Kidney (tissue), 14 donors: Measurements from ENCODE around the gene PCNA. TPM values are rescaled to one million over a fixed set of nuclear protein-coding genes. Genes with fewer than 3 reads are reported as not detected.

ENCODE experiments used
- DNase-seq, 5 donors: peaks; one replicate each; pipeline ENCODE4 v3.0.0-alpha.2; 2013 to 2020
- FAIRE-seq: peaks from 2 replicates; lab custom pipeline; 2012; peaks lifted over from hg19 to GRCh38; lab: Jason Lieb, UNC
- H3K27ac ChIP-seq, 2 donors: one replicate each; pipeline ENCODE4 v1.7.0; 2013; ENCODE audit warnings: low read depth in 2 of 2, low read length in 2 of 2, inconsistent platforms in 1 of 2
- H3K27me3 ChIP-seq: one replicate; pipeline ENCODE4 v1.7.1; 2013; ENCODE audit warnings: low read length, inconsistent platforms; ENCODE audit not compliant: control insufficient read depth, insufficient read depth
- H3K36me3 ChIP-seq, 3 donors: one replicate each; pipeline versions ENCODE4 v1.7.0 to v1.7.1; 2013; ENCODE audit warnings: low read length in 3 of 3, control low read depth in 1 of 3, inconsistent platforms in 1 of 3; ENCODE audit not compliant: insufficient read depth in 3 of 3, control insufficient read depth in 2 of 3
- H3K4me1 ChIP-seq, 3 donors: one replicate each; pipeline versions ENCODE4 v1.7.0 to v1.7.1; 2013; ENCODE audit warnings: low read length in 3 of 3, inconsistent platforms in 1 of 3, low read depth in 1 of 3; ENCODE audit not compliant: control insufficient read depth in 2 of 3, insufficient read depth in 2 of 3
- H3K4me3 ChIP-seq, 3 donors: one replicate each; pipeline versions ENCODE4 v1.7.0 to v1.8.1; 2013; ENCODE audit warnings: low read length in 3 of 3, control low read depth in 1 of 3, inconsistent platforms in 1 of 3
- H3K9ac ChIP-seq, 3 donors: one replicate each; pipeline versions ENCODE4 v1.7.0 to v1.7.1; 2013; ENCODE audit warnings: low read length in 3 of 3, control low read depth in 1 of 3, inconsistent platforms in 1 of 3
- H3K9me3 ChIP-seq, 3 donors: one replicate each; pipeline versions ENCODE4 v1.7.0 to v1.7.1; 2013; ENCODE audit warnings: low read length in 3 of 3, control low read depth in 1 of 3, inconsistent platforms in 1 of 3; ENCODE audit not compliant: control insufficient read depth in 2 of 3, insufficient read depth in 1 of 3
- CTCF ChIP-seq: IDR thresholded peaks from 3 replicates; pipeline ENCODE4 v1.5.1; 2012; ENCODE audit warnings: mild to moderate bottlenecking, moderate library complexity, borderline replicate concordance; ENCODE audit not compliant: insufficient read depth; ENCODE audit errors: extremely low read depth
- intact Hi-C: fragments of 100-400 bp; cut with DNase I; formaldehyde crosslinking; loops from one replicate; pipeline ENCODE4 v1.11.1; 2022
- polyA plus RNA-seq: library from polyadenylated mRNA; stranded (reverse); fragments of 350-450 nt; fragmentation: Illumina TruSeq; extraction: RNeasy Lipid Tissue Mini Kit (QIAGEN cat#74804); gene quantifications from one replicate; pipeline ENCODE4 v1.2.3, GENCODE V29; 2014; ENCODE audit warnings: low read depth, low replicate concordance; ENCODE audit not compliant: insufficient read depth
- total RNA-seq: library from RNA; stranded (reverse); fragmentation: NEBNext Ultra II Directional; extraction: Animal tissue kit (Norgen Biotek cat#: 25700); gene quantifications from one replicate; pipeline ENCODE4 v1.2.1, GENCODE V29; 2021
- donor health status: control.
- donor health status: control.
- donor health status: control.
- donor health status: control.
- donor health status: control.
- donor health status: DM: yes; HTN: yes; CAD: no.
- donor health status: Normal renal cell carcinoma (clear cell type).

Gene PCNA
- total and polyA plus RNA-seq, 2 donors from 2014 or later = 46.4 to 48.2 TPM

GRCh38 chr20:5143851-5144250 is 24.1 kb upstream of the PCNA start:
- Histone ChIP-seq H3K27me3 (no peaks in the 10 kb centered on the region), H3K9ac (no peak overlapping the region), H3K4me1 (peaks cover 0 to 13% (median 0%) of the 10 kb centered on the region in 3 donors), H3K36me3 (no peaks in the 10 kb centered on the region), H3K27ac (no peak overlapping the region), H3K9me3 (no peaks in the 10 kb centered on the region), H3K4me3 (no peak overlapping the region)
- intact Hi-C loops = no loop called here
- TF ChIP-seq CTCF = no peak
- no peak for FAIRE-seq
- no peak for DNase-seq

- peaks cover 0 to 10% (median 0%) of the 10 kb centered on the region in 3 donors for H3K4me1 ChIP-seq
- no peak overlapping the region for H3K27ac ChIP-seq
- intact Hi-C loops = no loop called here
- no peaks in the 10 kb centered on the region for H3K27me3 ChIP-seq
- H3K4me3 ChIP-seq = no peak overlapping the region
- H3K9me3 ChIP-seq = no peaks in the 10 kb centered on the region
- no peak for TF ChIP-seq CTCF
- no peak overlapping the region for H3K9ac ChIP-seq
- H3K36me3 ChIP-seq = no peaks in the 10 kb centered on the region
- DNase-seq (no peak), FAIRE-seq (no peak)
Measured at GRCh38 chr20:5141615-5142014, 21.9 kb upstream of the PCNA start.

GRCh38 chr20:5140195-5140594 is 20.4 kb upstream of the PCNA start:
- Histone ChIP-seq H3K4me3 (no peak overlapping the region), H3K27ac (no peak overlapping the region), H3K36me3 (no peaks in the 10 kb centered on the region), H3K27me3 (no peaks in the 10 kb centered on the region), H3K4me1 (peaks cover 0 to 3% (median 2%) of the 10 kb centered on the region in 3 donors), H3K9me3 (no peaks in the 10 kb centered on the region), H3K9ac (no peak overlapping the region)
- no peak for TF ChIP-seq CTCF
- DNase-seq = no peak
- intact Hi-C loops = no loop called here
- FAIRE-seq = no peak

GRCh38 chr20:5136096-5136495 is 16.3 kb upstream of the PCNA start:
- intact Hi-C loops = loop anchor here (10.0 kb wide), 1 partner anchor 49 kb away; no protein-coding TSS in a partner anchor
- H3K27ac ChIP-seq = no peak overlapping the region
- no peaks in the 10 kb centered on the region for H3K27me3 ChIP-seq
- H3K4me1 ChIP-seq = peaks cover 0 to 5% (median 3%) of the 10 kb centered on the region in 3 donors
- H3K9ac ChIP-seq = no peak overlapping the region
- no peaks in the 10 kb centered on the region for H3K9me3 ChIP-seq
- TF ChIP-seq CTCF = no peak
- no peak overlapping the region for H3K4me3 ChIP-seq
- DNase-seq (peak in 1 of 5 donors; percentile 9), FAIRE-seq (no peak)
- no peaks in the 10 kb centered on the region for H3K36me3 ChIP-seq
